Ovary (tissue), 3 donors: Measurements from ENCODE around the gene NELL1.

Experiments used
- CTCF ChIP-seq, 3 donors: fragments of 450-650 bp in 2 of 3; fragments of 200-600 bp in 1 of 3; IDR thresholded peaks; one replicate each; pipeline versions ENCODE4 v1.5.1 to v1.8.0; 2016 to 2022; ENCODE audit warnings: antibody characterized with exemption in 3 of 3, mild to moderate bottlenecking in 1 of 3
- EP300 ChIP-seq: sonication (generic); formaldehyde crosslinking; IDR thresholded peaks from one replicate; pipeline ENCODE4 v1.6.1; 2017; ENCODE audit warnings: antibody characterized with exemption
- POLR2A ChIP-seq: fragments of 450-650 bp; IDR thresholded peaks from one replicate; pipeline ENCODE4 v1.6.1; 2017; ENCODE audit warnings: antibody characterized with exemption, mild to moderate bottlenecking, moderate library complexity
- donor health status: DM: no; HTN: no; CAD: no.

GRCh38 chr11:20980736-20981135, 311.4 kb downstream of the NELL1 start:
- TF ChIP-seq CTCF (IDR thresholded peaks at IDR 0.05) (no peak), EP300 (no peak), POLR2A (no peak)
